Measurements from ENCODE around the gene KCNQ1.

KCNQ1 gene

GRCh38 chr11:2536440-2536989 is 91.7 kb downstream of the KCNQ1 start:
- no peak for ATAC-seq

GRCh38 chr11:2537010-2537705 is 92.3 kb downstream of the KCNQ1 start:
- Mint-ChIP-seq H3K27me3 (no peaks in the 10 kb centered on the region), H3K4me1 (peaks cover 22% of the 10 kb centered on the region), H3K9me3 (no peaks in the 10 kb centered on the region), H3K27ac (no peak overlapping the region), H3K4me3 (no peak overlapping the region), H3K36me3 (peaks cover 6% of the 10 kb centered on the region)
- ATAC-seq, result no peak

More at GRCh38 chr11:2536440-2536989, 91.7 kb downstream of the KCNQ1 start:
- no peaks in the 10 kb centered on the region for H3K9me3 Mint-ChIP-seq
- H3K36me3 Mint-ChIP-seq, result peaks cover 6% of the 10 kb centered on the region
- no peaks in the 10 kb centered on the region for H3K27me3 Mint-ChIP-seq
- H3K4me3 Mint-ChIP-seq, result no peak overlapping the region
- peaks cover 27% of the 10 kb centered on the region for H3K4me1 Mint-ChIP-seq
- H3K27ac Mint-ChIP-seq, result no peak overlapping the region

- Mint-ChIP-seq H3K4me3 (no peak overlapping the region), H3K4me1 (peaks cover 20% of the 10 kb centered on the region), H3K27ac (no peak overlapping the region), H3K36me3 (peaks cover 6% of the 10 kb centered on the region), H3K27me3 (no peaks in the 10 kb centered on the region), H3K9me3 (no peaks in the 10 kb centered on the region)
- no peak for ATAC-seq
Observed at GRCh38 chr11:2537896-2538724, 93.3 kb downstream of the KCNQ1 start.

- H3K27ac Mint-ChIP-seq, result no peak overlapping the region
- H3K27me3 Mint-ChIP-seq, result no peaks in the 10 kb centered on the region
- peaks cover 16% of the 10 kb centered on the region for H3K4me1 Mint-ChIP-seq
- H3K36me3 Mint-ChIP-seq, result peaks cover 6% of the 10 kb centered on the region
- H3K9me3 Mint-ChIP-seq, result no peaks in the 10 kb centered on the region
- H3K4me3 Mint-ChIP-seq, result no peak overlapping the region
- no peak for ATAC-seq
Observed at GRCh38 chr11:2538951-2539350, 94.1 kb downstream of the KCNQ1 start.

- Mint-ChIP-seq H3K36me3 (peaks cover 6% of the 10 kb centered on the region), H3K27me3 (no peaks in the 10 kb centered on the region), H3K27ac (no peak overlapping the region), H3K4me3 (no peak overlapping the region), H3K9me3 (no peaks in the 10 kb centered on the region), H3K4me1 (peaks cover 16% of the 10 kb centered on the region)
- no peak for ATAC-seq
Observed at GRCh38 chr11:2539371-2540222, 94.8 kb downstream of the KCNQ1 start.

GRCh38 chr11:2540223-2540991 is 95.6 kb downstream of the KCNQ1 start:
- no peak overlapping the region for H3K4me3 Mint-ChIP-seq
- no peaks in the 10 kb centered on the region for H3K27me3 Mint-ChIP-seq
- no peak for ATAC-seq
- peaks cover 24% of the 10 kb centered on the region for H3K4me1 Mint-ChIP-seq
- no peak overlapping the region for H3K27ac Mint-ChIP-seq
- no peaks in the 10 kb centered on the region for H3K9me3 Mint-ChIP-seq
- H3K36me3 Mint-ChIP-seq, result peaks cover 6% of the 10 kb centered on the region

GRCh38 chr11:2540992-2541680 is 96.3 kb downstream of the KCNQ1 start:
- H3K27me3 Mint-ChIP-seq, result no peaks in the 10 kb centered on the region
- H3K4me3 Mint-ChIP-seq, result no peak overlapping the region

GRCh38 chr11:2541881-2542361 is 97.1 kb downstream of the KCNQ1 start:
- Mint-ChIP-seq H3K27me3 (no peaks in the 10 kb centered on the region), H3K9me3 (no peaks in the 10 kb centered on the region), H3K4me1 (peaks cover 28% of the 10 kb centered on the region), H3K4me3 (no peak overlapping the region), H3K27ac (no peak overlapping the region), H3K36me3 (peaks cover 6% of the 10 kb centered on the region)
- no peak for ATAC-seq

More at GRCh38 chr11:2540992-2541680, 96.3 kb downstream of the KCNQ1 start:
- Mint-ChIP-seq H3K36me3 (peaks cover 6% of the 10 kb centered on the region), H3K4me1 (peaks cover 28% of the 10 kb centered on the region), H3K9me3 (no peaks in the 10 kb centered on the region), H3K27ac (no peak overlapping the region)
- ATAC-seq, result no peak

GRCh38 chr11:2542406-2542805 is 97.6 kb downstream of the KCNQ1 start:
- Mint-ChIP-seq H3K27me3 (no peaks in the 10 kb centered on the region), H3K9me3 (no peaks in the 10 kb centered on the region), H3K27ac (no peak overlapping the region), H3K4me3 (no peak overlapping the region), H3K36me3 (peaks cover 6% of the 10 kb centered on the region), H3K4me1 (peaks cover 29% of the 10 kb centered on the region)
- ATAC-seq, result no peak

GRCh38 chr11:2547806-2548205 is 103.0 kb downstream of the KCNQ1 start:
- Mint-ChIP-seq H3K4me3 (no peak overlapping the region), H3K4me1 (peaks cover 47% of the 10 kb centered on the region), H3K9me3 (no peaks in the 10 kb centered on the region), H3K27ac (no peak overlapping the region), H3K27me3 (no peaks in the 10 kb centered on the region), H3K36me3 (peaks cover 26% of the 10 kb centered on the region)
- no peak for ATAC-seq

GRCh38 chr11:2548596-2548995 is 103.8 kb downstream of the KCNQ1 start:
- no peak for ATAC-seq
- Mint-ChIP-seq H3K36me3 (peaks cover 27% of the 10 kb centered on the region), H3K4me1 (peaks cover 46% of the 10 kb centered on the region), H3K9me3 (no peaks in the 10 kb centered on the region), H3K27ac (no peak overlapping the region), H3K27me3 (no peaks in the 10 kb centered on the region), H3K4me3 (no peak overlapping the region)

GRCh38 chr11:2549080-2549479 is 104.3 kb downstream of the KCNQ1 start:
- H3K27me3 Mint-ChIP-seq, result no peaks in the 10 kb centered on the region
- H3K27ac Mint-ChIP-seq, result no peak overlapping the region
- H3K9me3 Mint-ChIP-seq, result no peaks in the 10 kb centered on the region
- peaks cover 46% of the 10 kb centered on the region for H3K4me1 Mint-ChIP-seq
- ATAC-seq, result no peak
- no peak overlapping the region for H3K4me3 Mint-ChIP-seq
- H3K36me3 Mint-ChIP-seq, result peaks cover 27% of the 10 kb centered on the region

GRCh38 chr11:2549491-2549875 is 104.7 kb downstream of the KCNQ1 start:
- Mint-ChIP-seq H3K4me1 (peaks cover 48% of the 10 kb centered on the region), H3K36me3 (peaks cover 27% of the 10 kb centered on the region), H3K27me3 (no peaks in the 10 kb centered on the region), H3K4me3 (no peak overlapping the region), H3K9me3 (no peaks in the 10 kb centered on the region), H3K27ac (no peak overlapping the region)
- ATAC-seq, result peak; percentile 39

Measured in stimulated activated memory B cell treated with anti-CD40 and anti-IgM and Interleukin-4, amounts not matched to agents 10 μg/mL and 1 μg/mL and 100 μg/mL, for 72 hours (primary cell).